ENCODE measurements around the gene KCNQ1.

GRCh38 chr11:2691991-2692875 is 247.4 kb downstream of the KCNQ1 start:
- TF ChIP-seq CTCF (IDR thresholded peaks at IDR 0.05) (peak; percentile 18; the same call in 1 of the 2 replicates), EZH2phosphoT487 (IDR thresholded peaks at IDR 0.05; ENCODE audit: borderline replicate concordance, low read depth) (no peak), POLR2AphosphoS5 (IDR thresholded peaks at IDR 0.05; ENCODE audit: low read depth, low read length) (no peak), EP300 (IDR thresholded peaks at IDR 0.05; ENCODE audit: borderline replicate concordance in 1 of 2, low read depth in 1 of 2, low read length in 1 of 2) (no peak), USF1 (IDR thresholded peaks at IDR 0.05; ENCODE audit: borderline replicate concordance, low read depth) (no peak), MAX (IDR thresholded peaks at IDR 0.05; ENCODE audit: low read depth) (no peak), GABPA (IDR thresholded peaks at IDR 0.05; ENCODE audit: low read depth) (no peak), YY1 (IDR thresholded peaks at IDR 0.05; ENCODE audit: low read depth) (no peak), CHD2 (IDR thresholded peaks at IDR 0.05; ENCODE audit: low read length, partially characterized antibody) (no peak)

All from SK-N-SH (cell line).